Caco-2 (cell line): ENCODE data around the gene RPL31. TPM values are rescaled to one million over a fixed set of nuclear protein-coding genes. Genes with fewer than 3 reads are reported as not detected.

Experiments
- Bru-seq: library from RNA; stranded (reverse); fragments of 400-500 nt; gene quantifications from one replicate; lab custom pipeline; 2021; lab: Mats Ljungman, UMichigan
- BruChase-seq, 2 experiments: library from RNA; stranded (reverse); fragments of 400-500 nt; gene quantifications; one replicate each; lab custom pipeline; 2021; lab: Mats Ljungman, UMichigan
- BruUV-seq: library from RNA; stranded (reverse); fragments of 400-500 nt; replicated peaks from 2 replicates; lab custom pipeline; 2021; lab: Mats Ljungman, UMichigan
- CTCF ChIA-PET: fragments of 300-600 bp; sonication (Branson Sonifier 250); formaldehyde crosslinking; loops from one replicate; lab custom pipeline; 2022; ENCODE audit warnings: antibody characterized with exemption; lab: Charles Lee
- POLR2A ChIA-PET: fragments of 300-600 bp; sonication (Branson Sonifier 250); formaldehyde crosslinking; loops from one replicate; lab custom pipeline; 2022; ENCODE audit warnings: antibody characterized with exemption; lab: Charles Lee
- DNase-seq, 2 experiments: peaks; one replicate each; pipeline versions ENCODE4 v3.0.0 to v3.0.0-alpha.2; 2020 to 2022
- H3K27me3 ChIP-seq: replicated peaks from 2 replicates; pipeline ENCODE4 v1.6.0; 2011; ENCODE audit warnings: low read length; ENCODE audit not compliant: control insufficient read depth, insufficient read depth
- H3K36me3 ChIP-seq: 2 replicates; pipeline ENCODE4 v1.5.1; 2011; ENCODE audit warnings: low read length; ENCODE audit not compliant: control insufficient read depth, insufficient read depth
- H3K4me1 ChIP-seq: fragments of 250-450 bp; sonication (Bioruptor Pico); 2 replicates; pipeline ENCODE4 v1.5.1; 2020; ENCODE audit warnings: mild to moderate bottlenecking
- H3K4me3 ChIP-seq: 2 replicates; pipeline ENCODE4 v1.5.1; 2011; ENCODE audit warnings: low read depth, mild to moderate bottlenecking, control low read depth, low read length
- H3K9me3 ChIP-seq: fragments of 250-450 bp; sonication (Bioruptor Pico); 2 replicates; pipeline ENCODE4 v1.5.1; 2020; ENCODE audit warnings: mild to moderate bottlenecking, moderate library complexity
- H3K27ac Mint-ChIP-seq: one replicate; pipeline ENCODE4 v1.8.0; 2022; ENCODE audit warnings: mixed read lengths; ENCODE audit not compliant: unreplicated experiment
- H3K27me3 Mint-ChIP-seq: one replicate; pipeline ENCODE4 v1.8.0; 2022; ENCODE audit warnings: mixed read lengths; ENCODE audit not compliant: insufficient read depth, unreplicated experiment
- H3K36me3 Mint-ChIP-seq: one replicate; pipeline ENCODE4 v1.8.0; 2022; ENCODE audit warnings: mild to moderate bottlenecking, mixed read lengths; ENCODE audit not compliant: insufficient read depth, unreplicated experiment
- H3K4me1 Mint-ChIP-seq: one replicate; pipeline ENCODE4 v1.8.0; 2022; ENCODE audit warnings: low read depth, mixed read lengths; ENCODE audit not compliant: unreplicated experiment
- H3K4me3 Mint-ChIP-seq: one replicate; pipeline ENCODE4 v1.8.0; 2022; ENCODE audit warnings: mild to moderate bottlenecking, moderate library complexity, mixed read lengths; ENCODE audit not compliant: unreplicated experiment
- H3K9me3 Mint-ChIP-seq: one replicate; pipeline ENCODE4 v1.8.0; 2022; ENCODE audit warnings: mixed read lengths; ENCODE audit not compliant: unreplicated experiment
- CTCF ChIP-seq, 2 experiments: fragments of 200-600 bp in 1 of 2; IDR thresholded peaks; 1 replicate in 1 of 2; 2 replicates in 1 of 2; pipeline versions ENCODE4 v1.5.1 to v1.8.0; 2011 to 2022; ENCODE audit warnings: antibody characterized with exemption in 1 of 2, control low read depth in 1 of 2, inconsistent platforms in 1 of 2, low read depth in 1 of 2, low read length in 1 of 2, mild to moderate bottlenecking in 1 of 2, moderate library complexity in 1 of 2; ENCODE audit not compliant: insufficient read depth in 1 of 2, severe bottlenecking in 1 of 2, unreplicated experiment in 1 of 2
- intact Hi-C: fragments of 100-400 bp; cut with micrococcal nuclease; formaldehyde crosslinking; loops from one replicate; pipeline ENCODE4 v1.10.0; 2022; ENCODE audit not compliant: unreplicated experiment
- long read RNA-seq: library from polyadenylated mRNA; stranded (forward); transcript quantifications from one replicate; pipeline ENCODE4 v2.0.0, GENCODE V29; 2022
- total RNA-seq: library from RNA; stranded (reverse); gene quantifications from 2 replicates; pipeline ENCODE4 v1.2.3, GENCODE V29; 2022

Gene RPL31
- total RNA-seq (2,026 and 2,057 TPM in 2 replicates), Bru-seq, nascent RNA (percentile 98 among the genes with signal in this experiment), BruChase-seq, experiment 1, labeled RNA remaining after a 2-hour chase (percentile 97 among the genes with signal in this experiment), BruChase-seq, experiment 2, labeled RNA remaining after a 6-hour chase (percentile 97 among the genes with signal in this experiment)
- long read RNA-seq, transcript RPL31-205 (4 exons, 716 nt), result minor isoform, 10 of 446 reads
- long read RNA-seq, transcript RPL31-201 (5 exons, 1,865 nt), result major isoform, 279 of 446 reads
- long read RNA-seq, transcript RPL31-208 (4 exons, 825 nt), result minor isoform, 111 of 446 reads
- long read RNA-seq, partial matches to known transcripts, result 31 of 446 reads
- long read RNA-seq, other reads (novel, unspliced or antisense), result 10 of 446 reads

GRCh38 chr2:101001691-101002561, at the start of gene RPL31:
TSS of gene RPL31 (plus strand) at chr2:101002289. CDS start at chr2:101002702, 413 bp downstream.
- Histone ChIP-seq H3K9me3 (no peaks in the 10 kb centered on the region), H3K27me3 (no peaks in the 10 kb centered on the region), H3K36me3 (peaks cover 11% of the 10 kb centered on the region), H3K4me1 (peaks cover 13% of the 10 kb centered on the region), H3K4me3 (peak within 1 kb of the TSS; percentile 74)
- Mint-ChIP-seq H3K4me3 (peak within 1 kb of the TSS; percentile 99), H3K9me3 (no peaks in the 10 kb centered on the region), H3K36me3 (peaks cover 53% of the 10 kb centered on the region), H3K4me1 (peaks cover 28% of the 10 kb centered on the region), H3K27me3 (no peaks in the 10 kb centered on the region), H3K27ac (peak within 1 kb of the TSS; percentile 98)
- peak; percentile 98 for DNase-seq
- no peak for TF ChIP-seq CTCF (IDR thresholded peaks at IDR 0.05; ENCODE audit: insufficient read depth in 1 of 2, low read depth in 1 of 2, low read length in 1 of 2, severe bottlenecking in 1 of 2, unreplicated experiment in 1 of 2)
- no TSS peak for BruUV-seq
- intact Hi-C loops, result no loop called here
- ChIA-PET POLR2A (interaction anchor here (0.5 to 1.9 kb wide), 12 partner anchors 12 to 439 kb away, joined by 3 to 12 read pairs (median 3); partner anchors contain the start of genes PDCL3 and TBC1D8), CTCF (interaction anchor here (0.5 to 1.0 kb wide), 3 partner anchors 159 to 202 kb away, joined by 3 to 4 read pairs (median 3); no protein-coding TSS in a partner anchor)

DNA sequence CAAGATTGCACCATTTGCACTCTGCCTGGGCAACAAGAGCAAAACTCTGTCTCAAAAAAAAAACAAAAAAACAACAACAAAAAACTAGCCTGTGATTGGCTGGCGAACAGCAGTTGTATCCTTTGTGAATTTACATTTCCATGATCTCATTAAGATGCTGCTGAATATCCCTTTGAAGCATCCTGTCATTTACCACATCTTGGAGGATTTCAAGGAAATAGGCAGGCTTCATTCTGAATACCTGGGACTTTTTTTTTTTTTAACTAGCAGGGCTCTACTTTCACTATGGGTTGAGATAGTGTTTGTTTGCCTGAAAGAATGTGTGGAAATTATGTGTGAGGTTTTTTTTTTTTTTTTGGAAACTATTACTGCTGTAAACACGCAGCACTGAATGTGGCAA, 49.6 kb upstream of the RPL31 start:
- ChIA-PET POLR2A (no interaction called here), CTCF (no interaction called here)
- H3K36me3 Mint-ChIP-seq, result no peaks in the 10 kb centered on the region
- Histone ChIP-seq H3K4me3 (no peak overlapping the region), H3K4me1 (no peaks in the 10 kb centered on the region), H3K36me3 (no peaks in the 10 kb centered on the region), H3K9me3 (no peaks in the 10 kb centered on the region), H3K27me3 (no peaks in the 10 kb centered on the region)
- H3K9me3 Mint-ChIP-seq, result no peaks in the 10 kb centered on the region
- H3K27me3 Mint-ChIP-seq, result peaks cover 3% of the 10 kb centered on the region
- no peak for DNase-seq
- no peak overlapping the region for H3K4me3 Mint-ChIP-seq
- intact Hi-C loops, result no loop called here
- H3K27ac Mint-ChIP-seq, result no peak overlapping the region
- BruUV-seq, result no TSS peak
- TF ChIP-seq CTCF (IDR thresholded peaks at IDR 0.05; ENCODE audit: insufficient read depth in 1 of 2, low read depth in 1 of 2, low read length in 1 of 2, severe bottlenecking in 1 of 2, unreplicated experiment in 1 of 2), result no peak
- H3K4me1 Mint-ChIP-seq, result no peaks in the 10 kb centered on the region

GRCh38 chr2:100953406-100954043, 48.6 kb upstream of the RPL31 start:
- Mint-ChIP-seq H3K4me1 (no peaks in the 10 kb centered on the region), H3K9me3 (no peaks in the 10 kb centered on the region), H3K4me3 (no peak overlapping the region), H3K27me3 (peaks cover 3% of the 10 kb centered on the region), H3K36me3 (no peaks in the 10 kb centered on the region), H3K27ac (no peak overlapping the region)
- no peak for DNase-seq
- Histone ChIP-seq H3K36me3 (no peaks in the 10 kb centered on the region), H3K4me1 (no peaks in the 10 kb centered on the region), H3K27me3 (no peaks in the 10 kb centered on the region), H3K4me3 (no peak overlapping the region), H3K9me3 (no peaks in the 10 kb centered on the region)
- BruUV-seq, result no TSS peak
- no peak for TF ChIP-seq CTCF (IDR thresholded peaks at IDR 0.05; ENCODE audit: insufficient read depth in 1 of 2, low read depth in 1 of 2, low read length in 1 of 2, severe bottlenecking in 1 of 2, unreplicated experiment in 1 of 2)
- POLR2A ChIA-PET, result no interaction called here
- CTCF ChIA-PET, result no interaction called here
- intact Hi-C loops, result no loop called here
